Psoas muscle (tissue), 8 donors: ENCODE results near the gene TSHZ2. TPM values are rescaled to one million over a fixed set of nuclear protein-coding genes. Genes with fewer than 3 reads are reported as not detected.

Experiments
- ATAC-seq, 4 donors: fragments of 200-7000 bp; cut with Tn5 transposase; one replicate each; pipeline ENCODE4 v1.9.1; 2020; ENCODE audit warnings: moderate library complexity in 3 of 4, mild to moderate bottlenecking in 2 of 4
- DNase-seq, 2 donors: peaks; one replicate each; pipeline ENCODE4 v3.0.0-alpha.2; 2020
- H3K27ac ChIP-seq: fragments of 200-600 bp; one replicate; pipeline ENCODE4 v1.8.0; 2022
- H3K27me3 ChIP-seq, 3 donors: fragments of 200-600 bp in 1 of 3; one replicate each; pipeline versions ENCODE4 v1.6.1 to v1.8.0; 2013 to 2022; ENCODE audit warnings: low read length in 2 of 3, mild to moderate bottlenecking in 2 of 3, moderate library complexity in 1 of 3; ENCODE audit not compliant: insufficient read depth in 3 of 3
- H3K36me3 ChIP-seq, 2 donors: fragments of 200-600 bp in 1 of 2; one replicate each; pipeline versions ENCODE4 v1.6.1 to v1.8.0; 2013 to 2022; ENCODE audit warnings: low read depth in 1 of 2, mild to moderate bottlenecking in 1 of 2, moderate library complexity in 1 of 2; ENCODE audit not compliant: insufficient read depth in 1 of 2
- H3K4me1 ChIP-seq: fragments of 200-600 bp; one replicate; pipeline ENCODE4 v1.8.0; 2022
- H3K4me3 ChIP-seq: fragments of 200-600 bp; one replicate; pipeline ENCODE4 v1.8.0; 2022; ENCODE audit warnings: mild to moderate bottlenecking
- H3K9me3 ChIP-seq: fragments of 200-600 bp; one replicate; pipeline ENCODE4 v1.8.0; 2022
- CTCF ChIP-seq: fragments of 200-600 bp; IDR thresholded peaks from one replicate; pipeline ENCODE4 v1.8.0; 2022; ENCODE audit warnings: antibody characterized with exemption
- WGBS, 3 donors: extraction: QIAGEN DNeasy Blood & Tissue Kit; methylation state at CpG; one replicate each; pipeline versions ENCODE4 v1.1.6 to v1.1.7; 2013; 5-methylcytosine and 5-hydroxymethylcytosine counted together
- intact Hi-C, 2 donors: fragments of 100-400 bp; cut with DNase I; formaldehyde crosslinking; loops; one replicate each; pipeline versions ENCODE4 v1.11.0 to v1.14.2; 2022
- polyA plus RNA-seq, 3 donors: library from polyadenylated mRNA; stranded (reverse); fragments of 200-250 nt; gene quantifications; one replicate each; pipeline ENCODE4 v1.2.3, GENCODE V29; 2013
- total RNA-seq, 4 donors: library from RNA; stranded (reverse); fragmentation: NEBNext Ultra II Directional in 2 of 4; extraction: Animal tissue kit (Norgen Biotek cat#: 25700) in 2 of 4; gene quantifications; one replicate each; pipeline versions ENCODE4 v1.2.1 to v1.2.4, GENCODE V29; 2021 to 2023
- donor health status: healthy with polysubstance abuse.
- donor health status: DM: no; HTN: no; CAD: no; lungs with moderate emphysema.
- donor health status: Bipolar disorder and iron deficiency.
- donor health status: healthy.
- donor health status: DM: yes; HTN: yes; CAD: no.
- donor health status: DM: no; HTN: no; CAD: no.
- donor health status: DM: no; HTN: no; CAD: no.
- donor health status: DM: yes; HTN: yes; CAD: no.

TSHZ2 gene
- total and polyA plus RNA-seq, 7 donors: 0.39 to 7.5 (median 1.9) TPM

DNA sequence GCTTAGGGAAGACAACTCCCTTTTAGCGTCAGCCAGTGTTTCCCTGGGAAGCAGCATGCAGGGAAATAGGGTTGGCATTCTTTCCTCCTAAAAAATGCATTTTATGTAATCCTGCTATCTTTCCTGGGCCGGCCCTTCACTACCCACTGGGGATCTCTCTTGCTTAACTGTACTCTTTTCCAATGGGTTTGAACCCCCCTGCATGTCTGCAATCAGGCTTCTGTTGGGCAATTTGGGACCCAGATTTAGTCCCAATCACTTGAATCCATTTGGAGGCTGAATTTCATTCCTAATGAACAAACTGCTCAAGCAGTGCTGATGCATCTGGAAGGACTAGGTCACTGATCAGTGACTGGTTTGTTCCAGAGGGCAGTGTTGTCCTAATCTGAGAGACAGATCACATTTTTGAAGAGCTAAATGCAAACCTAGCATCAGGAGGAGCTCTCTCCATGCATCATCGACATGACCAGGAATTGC, 152.0 kb downstream of the TSHZ2 start:
- no peak for TF ChIP-seq CTCF
- DNase-seq: peak; percentile 49 to 61
- no peaks in the 10 kb centered on the region for H3K9me3 ChIP-seq
- H3K4me1 ChIP-seq: no peaks in the 10 kb centered on the region
- intact Hi-C loops: no loop called here
- H3K36me3 ChIP-seq: no peaks in the 10 kb centered on the region
- WGBS, 3 donors: 62 to 71% (median 65%) methylated on average over 3 of the region's 3 CpGs
- no peak overlapping the region for H3K4me3 ChIP-seq
- ATAC-seq: peak; percentile 39 to 80 (median 66)
- peaks cover 0 to 2% (median 0%) of the 10 kb centered on the region in 3 donors for H3K27me3 ChIP-seq
- H3K27ac ChIP-seq: no peak overlapping the region

DNA sequence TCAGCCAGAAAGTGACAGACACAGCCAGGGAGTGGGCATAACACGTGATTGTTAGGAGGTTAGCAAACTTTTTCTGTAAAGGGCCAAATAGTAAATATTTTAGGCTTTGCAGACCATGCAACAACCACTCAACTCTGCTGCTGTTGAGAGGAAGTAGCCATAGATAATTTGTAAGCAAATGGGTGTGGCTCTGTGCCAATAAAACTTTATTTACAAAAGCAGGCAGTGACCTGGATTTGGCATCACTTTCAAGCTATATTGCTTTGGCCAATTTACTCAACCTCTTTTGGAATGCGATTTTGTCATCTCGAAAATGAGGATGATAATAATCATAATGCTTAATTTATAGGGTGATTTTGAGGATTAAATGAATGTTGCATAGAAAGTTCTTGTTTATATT, 152.6 kb downstream of the TSHZ2 start:
- Histone ChIP-seq H3K4me3 (no peak overlapping the region), H3K36me3 (no peaks in the 10 kb centered on the region), H3K27ac (no peak overlapping the region), H3K9me3 (no peaks in the 10 kb centered on the region), H3K4me1 (no peaks in the 10 kb centered on the region), H3K27me3 (peaks cover 0 to 2% (median 0%) of the 10 kb centered on the region in 3 donors)
- no peak for DNase-seq
- intact Hi-C loops: no loop called here
- 74 to 83% (median 80%) methylated on average over 3 of the region's 3 CpGs for WGBS, 3 donors
- TF ChIP-seq CTCF: no peak
- ATAC-seq: no peak

GRCh38 chr20:53126185-53126584, 154.0 kb downstream of the TSHZ2 start:
- ATAC-seq: no peak
- Histone ChIP-seq H3K9me3 (no peaks in the 10 kb centered on the region), H3K4me3 (no peak overlapping the region), H3K27me3 (no peaks in the 10 kb centered on the region), H3K4me1 (no peaks in the 10 kb centered on the region), H3K27ac (no peak overlapping the region), H3K36me3 (no peaks in the 10 kb centered on the region)
- no peak for DNase-seq
- no peak for TF ChIP-seq CTCF
- intact Hi-C loops: no loop called here
- 32 to 34% (median 33%) methylated on average over 7 of the region's 7 CpGs for WGBS, 3 donors

- intact Hi-C loops: no loop called here
- 80 to 86% (median 81%) methylated on average over 2 of the region's 2 CpGs for WGBS, 3 donors
- ATAC-seq: no peak
These were observed 154.9 kb downstream of the TSHZ2 start for GRCh38 chr20:53127027-53127426.

More at GRCh38 chr20:53127027-53127426, 154.9 kb downstream of the TSHZ2 start:
- Histone ChIP-seq H3K4me3 (no peak overlapping the region), H3K27me3 (no peaks in the 10 kb centered on the region), H3K27ac (no peak overlapping the region), H3K36me3 (no peaks in the 10 kb centered on the region), H3K4me1 (no peaks in the 10 kb centered on the region), H3K9me3 (no peaks in the 10 kb centered on the region)
- DNase-seq: no peak
- TF ChIP-seq CTCF: no peak
